Vagina (tissue), 2 donors: Measurements from ENCODE around the gene TTC7B. TPM values are rescaled to one million over a fixed set of nuclear protein-coding genes. Genes with fewer than 3 reads are reported as not detected.

Experiments used
- DNase-seq, 2 donors: peaks; one replicate each; pipeline ENCODE4 v3.0.0-alpha.2; 2017; ENCODE audit errors: extremely low spot score in 2 of 2
- H3K27ac ChIP-seq: fragments of 200-600 bp; sonication (generic); one replicate; pipeline ENCODE4 v1.5.1; 2019
- H3K27me3 ChIP-seq: fragments of 200-600 bp; sonication (generic); one replicate; pipeline ENCODE4 v1.5.1; 2019
- H3K36me3 ChIP-seq, 2 donors: fragments of 200-600 bp; sonication (generic); one replicate each; pipeline ENCODE4 v1.5.1; 2017 to 2019
- H3K4me1 ChIP-seq: fragments of 200-600 bp; sonication (generic); one replicate; pipeline ENCODE4 v1.5.1; 2019
- H3K4me3 ChIP-seq, 2 donors: fragments of 200-600 bp; sonication (generic); 1 replicate in 1 of 2; 2 replicates in 1 of 2; pipeline ENCODE4 v1.5.1; 2016 to 2019
- H3K9me3 ChIP-seq: fragments of 200-600 bp; sonication (generic); one replicate; pipeline ENCODE4 v1.5.1; 2019
- POLR2A ChIP-seq, 2 donors: fragments of 450-650 bp; IDR thresholded peaks; one replicate each; pipeline ENCODE4 v1.6.1; 2017; ENCODE audit warnings: antibody characterized with exemption in 2 of 2, mild to moderate bottlenecking in 2 of 2, moderate library complexity in 2 of 2
- POLR2AphosphoS5 ChIP-seq, 2 donors: sonication (generic); formaldehyde crosslinking; IDR thresholded peaks; one replicate each; pipeline ENCODE4 v1.9.0; 2017; ENCODE audit warnings: antibody characterized with exemption in 2 of 2, mild to moderate bottlenecking in 2 of 2, low read depth in 1 of 2; ENCODE audit not compliant: insufficient read depth in 1 of 2
- intact Hi-C: fragments of 100-400 bp; cut with DNase I; formaldehyde crosslinking; loops from one replicate; pipeline ENCODE4 v1.15.1; 2023
- total RNA-seq: library from RNA; depleted of rRNA; stranded (reverse); fragments of >200 nt; gene quantifications from one replicate; pipeline ENCODE4 v1.2.3, GENCODE V29; 2016
- TF ChIP-seq, protein P1 (sequence below), 3 experiments: fragments of 450-650 bp in 2 of 3; fragments of 200-600 bp in 1 of 3; sonication (generic) in 1 of 3; IDR thresholded peaks; one replicate each; pipeline ENCODE4 v1.5.1; 2017 to 2019; ENCODE audit warnings: antibody characterized with exemption in 3 of 3, mild to moderate bottlenecking in 2 of 3, moderate library complexity in 2 of 3

TTC7B gene
- total RNA-seq, 1 donor from 2014 or later: 56.0 TPM

DNA sequence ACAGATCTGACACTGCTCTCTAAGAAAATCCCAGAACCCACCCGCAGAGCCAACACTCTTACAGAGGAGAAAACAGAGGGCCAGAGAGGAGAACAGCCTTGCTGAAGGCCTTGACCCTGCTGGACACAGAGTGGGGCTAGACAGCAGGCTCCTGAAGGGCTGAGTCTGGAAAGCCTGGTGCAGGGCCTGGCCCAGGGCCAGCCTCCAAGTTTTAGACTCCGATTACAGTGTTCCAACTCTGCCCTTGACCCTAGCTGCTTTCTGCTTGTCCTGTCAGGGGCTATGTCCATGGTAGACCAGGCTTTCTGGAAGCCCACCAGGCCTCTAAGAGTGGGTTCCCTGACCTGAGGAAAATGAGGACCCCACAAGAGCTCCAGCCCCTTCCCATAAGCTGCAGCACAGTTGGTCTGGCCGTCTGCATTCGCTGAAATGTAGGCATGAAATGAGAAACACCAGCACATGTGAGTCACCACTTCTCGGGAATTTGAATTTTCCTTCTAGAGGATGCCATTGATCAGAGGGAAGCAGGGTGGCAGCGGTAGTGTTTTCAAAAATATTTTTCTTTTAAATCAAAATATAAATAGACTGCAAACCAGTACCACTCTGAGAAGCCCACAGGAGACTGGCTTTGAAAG lies 265.0 kb downstream of the TTC7B start:
- TF ChIP-seq POLR2AphosphoS5 (IDR thresholded peaks at IDR 0.05; ENCODE audit: insufficient read depth in 1 of 2, low read depth in 1 of 2) (no peak), POLR2A (IDR thresholded peaks at IDR 0.05) (no peak)
- TF ChIP-seq, protein P1, sequence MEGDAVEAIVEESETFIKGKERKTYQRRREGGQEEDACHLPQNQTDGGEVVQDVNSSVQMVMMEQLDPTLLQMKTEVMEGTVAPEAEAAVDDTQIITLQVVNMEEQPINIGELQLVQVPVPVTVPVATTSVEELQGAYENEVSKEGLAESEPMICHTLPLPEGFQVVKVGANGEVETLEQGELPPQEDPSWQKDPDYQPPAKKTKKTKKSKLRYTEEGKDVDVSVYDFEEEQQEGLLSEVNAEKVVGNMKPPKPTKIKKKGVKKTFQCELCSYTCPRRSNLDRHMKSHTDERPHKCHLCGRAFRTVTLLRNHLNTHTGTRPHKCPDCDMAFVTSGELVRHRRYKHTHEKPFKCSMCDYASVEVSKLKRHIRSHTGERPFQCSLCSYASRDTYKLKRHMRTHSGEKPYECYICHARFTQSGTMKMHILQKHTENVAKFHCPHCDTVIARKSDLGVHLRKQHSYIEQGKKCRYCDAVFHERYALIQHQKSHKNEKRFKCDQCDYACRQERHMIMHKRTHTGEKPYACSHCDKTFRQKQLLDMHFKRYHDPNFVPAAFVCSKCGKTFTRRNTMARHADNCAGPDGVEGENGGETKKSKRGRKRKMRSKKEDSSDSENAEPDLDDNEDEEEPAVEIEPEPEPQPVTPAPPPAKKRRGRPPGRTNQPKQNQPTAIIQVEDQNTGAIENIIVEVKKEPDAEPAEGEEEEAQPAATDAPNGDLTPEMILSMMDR (IDR thresholded peaks at IDR 0.05): no peak
- H3K9me3 ChIP-seq: no peaks in the 10 kb centered on the region
- peaks cover 19% of the 10 kb centered on the region for H3K4me1 ChIP-seq
- no peak overlapping the region for H3K4me3 ChIP-seq
- no peak for DNase-seq
- H3K27me3 ChIP-seq: no peaks in the 10 kb centered on the region
- no peak overlapping the region for H3K27ac ChIP-seq
- no peaks in the 10 kb centered on the region for H3K36me3 ChIP-seq
- intact Hi-C loops: no loop called here

DNA sequence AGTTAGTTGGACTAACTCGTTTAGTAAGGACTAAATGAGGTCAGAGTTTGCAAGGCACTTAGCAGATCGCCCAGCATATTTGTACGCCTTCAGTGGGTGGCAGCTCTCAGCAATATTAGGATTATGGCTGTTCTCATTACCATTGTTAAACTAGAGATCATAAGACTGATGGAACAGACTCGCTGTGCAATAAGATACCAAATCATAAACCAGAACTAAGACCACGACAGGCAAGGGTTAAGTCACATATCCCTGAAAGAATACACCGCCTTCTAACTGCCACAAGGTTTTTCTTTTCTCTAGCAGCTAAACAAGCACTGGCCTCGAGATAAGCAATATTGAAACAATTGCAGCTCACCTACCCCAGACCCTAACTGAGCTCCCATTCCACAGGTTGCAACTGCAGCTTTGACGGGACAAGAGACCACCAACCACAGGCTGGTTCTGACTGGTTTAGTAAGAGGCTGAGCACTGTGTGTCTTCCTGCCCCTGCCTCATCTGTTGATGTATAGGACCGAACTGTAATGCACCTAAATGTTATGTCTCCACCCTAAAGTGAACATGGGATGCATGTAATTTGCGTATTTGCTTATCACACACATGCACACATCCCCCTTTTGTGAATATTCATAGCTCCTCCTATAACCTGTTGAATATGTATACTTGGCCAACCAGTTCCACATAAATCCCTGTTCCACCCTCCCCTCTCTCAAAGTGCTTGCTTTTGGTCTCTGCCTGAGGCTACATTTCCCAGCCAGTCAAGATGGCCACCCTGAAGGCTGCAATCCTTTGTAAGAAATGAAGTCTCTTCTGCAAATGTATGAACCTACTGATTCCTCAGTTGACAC lies 266.2 kb downstream of the TTC7B start:
- TF ChIP-seq, protein P1 (IDR thresholded peaks at IDR 0.05): no peak
- no peak for TF ChIP-seq POLR2A (IDR thresholded peaks at IDR 0.05)
- Histone ChIP-seq H3K27ac (no peak overlapping the region), H3K36me3 (no peaks in the 10 kb centered on the region), H3K27me3 (no peaks in the 10 kb centered on the region), H3K4me1 (peaks cover 22% of the 10 kb centered on the region), H3K4me3 (no peak overlapping the region), H3K9me3 (no peaks in the 10 kb centered on the region)
- intact Hi-C loops: no loop called here
- DNase-seq: no peak

DNA sequence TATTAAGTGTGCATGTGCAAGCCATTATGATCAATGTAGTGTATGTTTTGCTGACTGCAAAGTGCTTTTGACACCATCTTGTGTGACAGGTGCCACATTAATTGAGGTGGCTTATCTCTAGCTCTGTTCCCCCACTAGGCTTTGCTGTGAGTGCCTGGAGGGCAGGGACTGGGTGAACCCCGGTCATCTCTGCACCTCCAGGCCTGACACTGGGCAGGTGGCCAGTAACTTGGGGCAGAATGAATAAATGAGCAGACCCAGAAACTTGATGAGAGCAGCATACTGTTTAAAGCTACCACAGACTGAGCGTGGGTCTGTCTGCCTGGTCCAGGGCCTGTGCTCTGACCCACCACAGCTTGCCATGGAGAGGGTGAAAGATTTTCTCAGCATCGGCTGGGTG lies 267.8 kb downstream of the TTC7B start:
- H3K4me3 ChIP-seq: no peak overlapping the region
- TF ChIP-seq POLR2A (IDR thresholded peaks at IDR 0.05) (no peak), POLR2AphosphoS5 (IDR thresholded peaks at IDR 0.05; ENCODE audit: insufficient read depth in 1 of 2, low read depth in 1 of 2) (no peak)
- TF ChIP-seq, protein P1 (IDR thresholded peaks at IDR 0.05): no peak
- no peak for DNase-seq
- intact Hi-C loops: no loop called here
- H3K27ac ChIP-seq: no peak overlapping the region
- H3K27me3 ChIP-seq: no peaks in the 10 kb centered on the region
- no peaks in the 10 kb centered on the region for H3K36me3 ChIP-seq
- peaks cover 22% of the 10 kb centered on the region for H3K4me1 ChIP-seq
- H3K9me3 ChIP-seq: no peaks in the 10 kb centered on the region

DNA sequence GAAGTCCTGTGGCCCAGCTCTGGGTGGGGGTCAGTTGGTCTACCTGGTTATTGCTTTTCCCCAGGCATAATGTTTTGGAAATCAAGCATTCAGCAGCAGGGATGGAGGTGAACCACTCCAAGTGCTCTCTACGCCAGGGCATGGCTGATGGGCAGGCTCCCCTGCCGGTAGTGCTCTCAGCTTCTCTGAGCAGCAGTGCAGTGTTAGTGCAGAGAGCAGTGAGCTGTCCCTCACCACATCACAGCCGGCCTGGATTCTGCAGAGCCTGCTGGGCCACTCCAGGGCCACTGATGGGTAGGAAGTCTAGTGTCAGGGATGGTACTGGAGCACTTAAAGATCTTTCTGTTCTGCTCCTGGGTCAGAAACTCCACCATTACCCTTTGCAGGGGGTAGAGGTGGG lies 268.3 kb downstream of the TTC7B start:
- DNase-seq: no peak
- no peak overlapping the region for H3K4me3 ChIP-seq
- TF ChIP-seq, protein P1 (IDR thresholded peaks at IDR 0.05): no peak
- TF ChIP-seq POLR2A (IDR thresholded peaks at IDR 0.05): no peak
- TF ChIP-seq POLR2AphosphoS5 (IDR thresholded peaks at IDR 0.05; ENCODE audit: insufficient read depth in 1 of 2, low read depth in 1 of 2): no peak
- no peak overlapping the region for H3K27ac ChIP-seq
- H3K9me3 ChIP-seq: no peaks in the 10 kb centered on the region
- no peaks in the 10 kb centered on the region for H3K36me3 ChIP-seq
- H3K27me3 ChIP-seq: no peaks in the 10 kb centered on the region
- H3K4me1 ChIP-seq: peaks cover 22% of the 10 kb centered on the region
- intact Hi-C loops: no loop called here

DNA sequence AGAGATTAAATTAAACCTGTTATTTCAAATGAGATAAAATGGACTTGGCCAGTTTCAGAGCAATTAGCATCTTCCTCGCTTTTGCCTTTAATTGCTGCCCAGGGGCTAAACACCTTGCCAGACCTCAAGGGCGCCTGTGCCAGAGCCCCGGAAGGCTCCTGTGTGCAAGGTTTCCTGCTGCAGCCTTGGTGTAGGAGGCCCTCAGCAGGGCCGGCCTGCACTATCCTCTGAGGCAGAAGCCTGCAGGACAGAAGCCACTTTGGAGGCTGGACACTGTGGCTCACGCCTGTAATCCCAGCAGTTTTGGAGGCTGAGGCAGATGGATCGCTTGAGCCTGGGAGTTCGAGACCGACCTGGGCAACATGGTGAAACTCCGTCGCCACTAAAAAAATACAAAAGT lies 269.0 kb downstream of the TTC7B start:
- Histone ChIP-seq H3K27me3 (no peaks in the 10 kb centered on the region), H3K4me1 (peaks cover 21% of the 10 kb centered on the region), H3K27ac (no peak overlapping the region), H3K36me3 (no peaks in the 10 kb centered on the region), H3K4me3 (no peak overlapping the region), H3K9me3 (no peaks in the 10 kb centered on the region)
- no peak for TF ChIP-seq POLR2A (IDR thresholded peaks at IDR 0.05)
- no peak for TF ChIP-seq POLR2AphosphoS5 (IDR thresholded peaks at IDR 0.05; ENCODE audit: insufficient read depth in 1 of 2, low read depth in 1 of 2)
- TF ChIP-seq, protein P1 (IDR thresholded peaks at IDR 0.05): no peak
- intact Hi-C loops: no loop called here
- DNase-seq: no peak
